Gastrocnemius medialis (tissue), 4 donors: Measurements from ENCODE around the gene DUSP1. TPM values are rescaled to one million over a fixed set of nuclear protein-coding genes. Genes with fewer than 3 reads are reported as not detected.

ENCODE experiments used
- ATAC-seq, 2 donors: fragments of 150-250 bp; one replicate each; pipeline ENCODE4 v1.9.1; 2016
- DNase-seq, 2 donors: peaks; one replicate each; pipeline ENCODE4 v3.0.0-alpha.2; 2019
- H3K27ac ChIP-seq, 4 donors: fragments of 200-600 bp; sonication (generic); 1 replicate in 1 of 4; 2 replicates in 3 of 4; pipeline ENCODE4 v1.5.1; 2016 to 2018; ENCODE audit warnings: mild to moderate bottlenecking in 2 of 4, moderate library complexity in 1 of 4
- H3K27me3 ChIP-seq, 3 donors: fragments of 200-600 bp; sonication (generic) in 2 of 3; 1 replicate in 1 of 3; 2 replicates in 2 of 3; pipeline versions ENCODE4 v1.5.1 to v1.6.0; 2016 to 2019; ENCODE audit warnings: mild to moderate bottlenecking in 1 of 3, moderate library complexity in 1 of 3
- H3K36me3 ChIP-seq, 2 donors: fragments of 200-600 bp; sonication (generic) in 1 of 2; one replicate each; pipeline ENCODE4 v1.5.1; 2017 to 2018
- H3K4me1 ChIP-seq, 2 donors: fragments of 200-600 bp; sonication (generic) in 1 of 2; one replicate each; pipeline ENCODE4 v1.5.1; 2016 to 2017; ENCODE audit warnings: mild to moderate bottlenecking in 2 of 2
- H3K4me3 ChIP-seq, 4 donors: fragments of 200-600 bp; sonication (generic) in 3 of 4; 1 replicate in 1 of 4; 2 replicates in 3 of 4; pipeline ENCODE4 v1.5.1; 2016 to 2019; ENCODE audit warnings: mild to moderate bottlenecking in 2 of 4
- H3K9me3 ChIP-seq, 3 donors: fragments of 200-600 bp; sonication (generic) in 2 of 3; 1 replicate in 1 of 3; 2 replicates in 2 of 3; pipeline ENCODE4 v1.5.1; 2016 to 2019
- POLR2A ChIP-seq, 2 donors: fragments of 450-650 bp; IDR thresholded peaks; one replicate each; pipeline ENCODE4 v1.6.1; 2017; ENCODE audit warnings: antibody characterized with exemption in 2 of 2, mild to moderate bottlenecking in 2 of 2, moderate library complexity in 2 of 2
- in situ Hi-C, 4 donors: fragments of 200-750 bp; cut with MboI; loops; one replicate each; pipeline versions ENCODE4 v1.15.0 to v1.8.0; 2017; ENCODE audit warnings: low sequenced_read_pairs in 4 of 4
- intact Hi-C: fragments of 100-400 bp; cut with DNase I; formaldehyde crosslinking; loops from one replicate; pipeline ENCODE4 v1.15.1; 2023; ENCODE audit warnings: low total_unique reads
- total RNA-seq, 4 donors: library from RNA; depleted of rRNA; stranded (reverse); fragments of >200 nt; gene quantifications; one replicate each; pipeline versions ENCODE4 v1.1.0 to v1.2.3, GENCODE V29; 2016
- TF ChIP-seq, protein P1 (sequence below), 5 experiments: fragments of 450-650 bp in 3 of 5; fragments of 200-600 bp in 2 of 5; sonication (generic) in 2 of 5; IDR thresholded peaks in 4 of 5; conservative IDR thresholded peaks in 1 of 5; 1 replicate in 4 of 5; 2 replicates in 1 of 5; pipeline ENCODE4 v1.5.1; 2016 to 2019; ENCODE audit warnings: antibody characterized with exemption in 5 of 5, mild to moderate bottlenecking in 3 of 5, moderate library complexity in 3 of 5

The DUSP1 gene
- total RNA-seq, 4 donors from 2014 or later = 345 to 1,004 (median 793) TPM

DNA sequence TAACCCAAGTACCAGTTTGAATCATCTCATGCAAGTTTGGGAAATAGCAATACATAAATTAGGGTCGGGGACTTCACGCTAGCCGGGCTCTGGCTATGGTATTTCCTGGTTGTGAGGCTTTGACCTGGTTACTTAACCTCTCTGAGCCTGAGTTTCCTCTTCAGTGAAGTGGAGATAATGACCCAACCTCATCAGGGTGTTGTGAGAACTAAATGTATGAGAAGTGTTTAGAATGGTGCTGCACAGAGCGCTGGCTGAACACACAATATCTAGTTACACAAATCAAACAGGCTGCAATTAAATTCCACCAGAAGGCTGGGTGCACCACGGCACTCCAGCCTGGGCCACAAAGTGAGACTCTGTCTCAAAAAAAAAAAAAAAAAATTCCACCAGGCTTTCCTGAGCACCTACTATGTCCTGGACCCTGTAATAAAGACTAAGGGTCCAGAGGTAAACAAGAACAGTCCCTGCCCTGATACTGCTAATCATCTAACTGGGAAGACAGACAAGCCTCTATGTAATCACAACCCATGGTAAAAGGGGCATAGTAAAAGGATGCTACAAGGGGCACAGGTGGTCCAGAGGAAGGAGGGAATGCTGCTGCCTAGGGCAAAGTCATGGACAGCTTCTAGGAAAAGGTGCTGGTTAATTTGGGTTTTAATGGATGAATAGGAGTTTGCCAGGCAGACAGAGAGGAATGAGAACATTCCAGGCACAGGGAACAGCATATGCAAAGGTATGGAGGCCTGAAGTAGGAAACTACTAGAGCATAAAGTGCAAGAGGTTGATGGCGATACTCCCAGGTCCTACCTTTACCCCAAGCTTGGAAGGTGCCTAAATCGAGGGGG, 27.7 kb downstream of the DUSP1 start:
- intact Hi-C loops (no loop called here), in situ Hi-C loops (no loop called here)
- Histone ChIP-seq H3K4me3 (no peak overlapping the region), H3K27me3 (no peaks in the 10 kb centered on the region), H3K27ac (no peak overlapping the region), H3K4me1 (peaks cover 7 to 11% of the 10 kb centered on the region in 2 donors), H3K36me3 (no peaks in the 10 kb centered on the region), H3K9me3 (no peaks in the 10 kb centered on the region)
- DNase-seq (no peak), ATAC-seq (no peak)
- TF ChIP-seq POLR2A (IDR thresholded peaks at IDR 0.05) = no peak
- TF ChIP-seq, protein P1, sequence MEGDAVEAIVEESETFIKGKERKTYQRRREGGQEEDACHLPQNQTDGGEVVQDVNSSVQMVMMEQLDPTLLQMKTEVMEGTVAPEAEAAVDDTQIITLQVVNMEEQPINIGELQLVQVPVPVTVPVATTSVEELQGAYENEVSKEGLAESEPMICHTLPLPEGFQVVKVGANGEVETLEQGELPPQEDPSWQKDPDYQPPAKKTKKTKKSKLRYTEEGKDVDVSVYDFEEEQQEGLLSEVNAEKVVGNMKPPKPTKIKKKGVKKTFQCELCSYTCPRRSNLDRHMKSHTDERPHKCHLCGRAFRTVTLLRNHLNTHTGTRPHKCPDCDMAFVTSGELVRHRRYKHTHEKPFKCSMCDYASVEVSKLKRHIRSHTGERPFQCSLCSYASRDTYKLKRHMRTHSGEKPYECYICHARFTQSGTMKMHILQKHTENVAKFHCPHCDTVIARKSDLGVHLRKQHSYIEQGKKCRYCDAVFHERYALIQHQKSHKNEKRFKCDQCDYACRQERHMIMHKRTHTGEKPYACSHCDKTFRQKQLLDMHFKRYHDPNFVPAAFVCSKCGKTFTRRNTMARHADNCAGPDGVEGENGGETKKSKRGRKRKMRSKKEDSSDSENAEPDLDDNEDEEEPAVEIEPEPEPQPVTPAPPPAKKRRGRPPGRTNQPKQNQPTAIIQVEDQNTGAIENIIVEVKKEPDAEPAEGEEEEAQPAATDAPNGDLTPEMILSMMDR (IDR thresholded peaks at IDR 0.05 in 4 of 5, conservative IDR thresholded peaks at IDR 0.05 in 1 of 5) = no peak

DNA sequence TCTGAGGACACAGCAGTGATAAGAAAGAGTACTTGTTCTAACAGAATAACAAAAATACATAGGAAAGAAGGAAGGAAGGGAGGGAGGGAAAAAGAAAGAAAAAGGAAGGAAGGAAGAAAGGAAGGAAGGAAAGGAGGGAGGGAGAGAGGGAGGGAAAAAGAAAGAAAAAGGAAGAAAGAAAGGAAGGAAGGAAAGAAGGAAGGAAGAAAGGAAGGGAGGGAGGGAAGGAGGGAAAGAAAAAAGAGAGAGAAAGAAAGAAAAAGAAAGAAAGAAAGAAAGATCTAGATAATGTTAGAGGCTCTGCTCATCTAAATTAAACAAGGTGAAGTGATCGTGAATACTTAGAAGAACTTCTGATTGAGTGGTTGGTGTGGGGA, 29.8 kb downstream of the DUSP1 start:
- H3K27me3 ChIP-seq = no peaks in the 10 kb centered on the region
- ATAC-seq = no peak
- in situ Hi-C loops (no loop called here), intact Hi-C loops (no loop called here)
- peaks cover 12 to 22% of the 10 kb centered on the region in 2 donors for H3K4me1 ChIP-seq
- H3K9me3 ChIP-seq = no peaks in the 10 kb centered on the region
- H3K27ac ChIP-seq = peak overlapping the region; percentile 49 to 73 (median 60)
- TF ChIP-seq, protein P1 (IDR thresholded peaks at IDR 0.05 in 4 of 5, conservative IDR thresholded peaks at IDR 0.05 in 1 of 5) = no peak
- no peak for TF ChIP-seq POLR2A (IDR thresholded peaks at IDR 0.05)
- no peak overlapping the region for H3K4me3 ChIP-seq
- no peaks in the 10 kb centered on the region for H3K36me3 ChIP-seq
- no peak for DNase-seq

DNA sequence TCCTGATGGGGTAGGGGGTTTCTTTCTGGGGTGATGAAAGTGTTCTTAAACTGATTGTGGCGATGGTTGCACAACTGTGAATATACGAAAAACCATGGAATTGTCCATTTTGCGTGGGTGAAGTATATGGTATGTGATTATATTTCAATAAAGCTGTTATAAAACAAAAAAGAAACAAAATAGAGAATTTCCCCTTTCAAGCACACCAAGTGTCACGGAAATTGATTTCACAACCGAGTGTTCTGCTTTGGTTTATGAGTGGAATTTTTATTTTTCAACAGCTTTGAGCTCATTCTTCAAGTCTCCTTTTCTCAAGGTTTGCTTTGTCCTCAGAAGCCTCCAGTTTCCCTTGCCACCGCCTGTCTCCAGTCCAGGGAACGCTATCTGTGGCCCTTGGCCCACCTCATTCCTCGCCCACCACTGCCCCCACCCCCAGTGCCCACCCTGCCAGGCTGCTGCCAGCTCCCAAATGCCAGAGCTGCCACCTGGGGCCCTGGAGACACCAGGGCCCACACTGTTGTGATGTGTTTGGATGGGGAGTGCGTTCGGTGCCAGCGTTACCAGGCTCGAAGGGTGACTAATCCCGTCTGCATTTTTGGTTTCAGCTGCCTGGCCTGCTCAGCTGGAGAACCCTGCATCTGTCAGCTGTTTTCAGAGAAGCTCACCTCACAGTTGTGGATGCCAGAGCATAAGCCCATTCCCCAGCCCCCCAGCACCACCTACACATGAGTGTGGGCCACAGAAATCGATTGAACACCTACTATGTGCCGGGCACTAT, 30.4 kb downstream of the DUSP1 start:
- in situ Hi-C loops = no loop called here
- DNase-seq = peak; percentile 40 to 75
- Histone ChIP-seq H3K9me3 (no peaks in the 10 kb centered on the region), H3K27me3 (no peaks in the 10 kb centered on the region), H3K36me3 (no peaks in the 10 kb centered on the region), H3K4me1 (peaks cover 12 to 22% of the 10 kb centered on the region in 2 donors), H3K4me3 (no peak overlapping the region), H3K27ac (peak overlapping the region; percentile 49 to 73 (median 60))
- TF ChIP-seq, protein P1 (IDR thresholded peaks at IDR 0.05 in 4 of 5, conservative IDR thresholded peaks at IDR 0.05 in 1 of 5) = no peak
- TF ChIP-seq POLR2A (IDR thresholded peaks at IDR 0.05) = no peak
- intact Hi-C loops = no loop called here
- ATAC-seq = peak; percentile 91 to 92

DNA sequence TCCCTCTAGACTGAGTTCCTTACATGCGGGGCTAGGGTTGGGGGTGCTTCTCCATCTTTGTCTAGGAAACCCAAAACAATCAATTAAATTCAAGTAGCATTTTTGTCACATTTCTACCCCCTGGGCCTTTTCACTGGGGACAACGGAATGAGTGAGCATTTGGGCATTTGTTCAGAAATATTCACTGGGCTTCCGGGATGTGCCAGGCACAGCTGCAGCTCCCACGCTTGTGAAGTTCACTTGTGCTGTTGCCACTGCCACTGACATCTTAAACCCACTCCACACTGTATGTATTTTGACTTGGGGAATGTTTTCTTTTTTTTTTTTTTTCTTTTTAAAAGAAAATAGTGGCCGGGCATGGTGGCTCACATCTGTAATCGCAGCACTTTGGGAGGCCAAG, 31.6 kb downstream of the DUSP1 start:
- no peak for TF ChIP-seq POLR2A (IDR thresholded peaks at IDR 0.05)
- TF ChIP-seq, protein P1 (IDR thresholded peaks at IDR 0.05 in 4 of 5, conservative IDR thresholded peaks at IDR 0.05 in 1 of 5) = no peak
- Histone ChIP-seq H3K27ac (no peak overlapping the region), H3K9me3 (no peaks in the 10 kb centered on the region), H3K4me3 (no peak overlapping the region), H3K36me3 (no peaks in the 10 kb centered on the region), H3K4me1 (peaks cover 13 to 25% of the 10 kb centered on the region in 2 donors), H3K27me3 (no peaks in the 10 kb centered on the region)
- DNase-seq (no peak), ATAC-seq (no peak)
- in situ Hi-C loops = no loop called here
- intact Hi-C loops = no loop called here
